Measurements from ENCODE around the gene OGFRL1.

DNA sequence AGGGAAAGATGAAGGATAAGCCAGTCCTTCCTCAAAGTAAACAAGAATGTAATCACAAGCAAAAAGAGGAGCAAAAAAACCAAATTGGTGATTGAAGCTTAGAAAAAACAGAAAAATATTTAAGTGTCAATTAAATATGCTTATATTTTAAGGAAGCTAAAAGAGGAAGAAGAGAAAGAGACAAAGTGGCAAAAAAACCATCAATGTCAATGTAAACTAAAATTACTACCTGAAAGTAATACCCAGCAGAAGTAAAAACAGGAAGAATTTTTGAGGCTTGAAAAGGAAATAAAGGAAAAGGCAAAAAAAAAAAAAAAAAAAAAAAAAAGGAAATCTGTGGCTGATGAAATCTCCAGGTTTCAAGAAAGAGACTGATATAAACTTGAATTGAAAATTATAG lies 36.2 kb upstream of the OGFRL1 start:
- TF ChIP-seq SAP130 (CRISPR knock-in tag; IDR thresholded peaks at IDR 0.05; ENCODE audit: low read depth) (no peak), ZNF510 (CRISPR knock-in tag; IDR thresholded peaks at IDR 0.05; ENCODE audit: low read depth) (no peak), MTA3 (CRISPR knock-in tag; IDR thresholded peaks at IDR 0.05) (no peak), ARNT (IDR thresholded peaks at IDR 0.05) (no peak)
- TF ChIP-seq, protein P1, sequence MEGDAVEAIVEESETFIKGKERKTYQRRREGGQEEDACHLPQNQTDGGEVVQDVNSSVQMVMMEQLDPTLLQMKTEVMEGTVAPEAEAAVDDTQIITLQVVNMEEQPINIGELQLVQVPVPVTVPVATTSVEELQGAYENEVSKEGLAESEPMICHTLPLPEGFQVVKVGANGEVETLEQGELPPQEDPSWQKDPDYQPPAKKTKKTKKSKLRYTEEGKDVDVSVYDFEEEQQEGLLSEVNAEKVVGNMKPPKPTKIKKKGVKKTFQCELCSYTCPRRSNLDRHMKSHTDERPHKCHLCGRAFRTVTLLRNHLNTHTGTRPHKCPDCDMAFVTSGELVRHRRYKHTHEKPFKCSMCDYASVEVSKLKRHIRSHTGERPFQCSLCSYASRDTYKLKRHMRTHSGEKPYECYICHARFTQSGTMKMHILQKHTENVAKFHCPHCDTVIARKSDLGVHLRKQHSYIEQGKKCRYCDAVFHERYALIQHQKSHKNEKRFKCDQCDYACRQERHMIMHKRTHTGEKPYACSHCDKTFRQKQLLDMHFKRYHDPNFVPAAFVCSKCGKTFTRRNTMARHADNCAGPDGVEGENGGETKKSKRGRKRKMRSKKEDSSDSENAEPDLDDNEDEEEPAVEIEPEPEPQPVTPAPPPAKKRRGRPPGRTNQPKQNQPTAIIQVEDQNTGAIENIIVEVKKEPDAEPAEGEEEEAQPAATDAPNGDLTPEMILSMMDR (CRISPR knock-in tag; IDR thresholded peaks at IDR 0.05) = no peak

Measured in HepG2 (cell line).